UCSD-AML1 (cell line): Measurements from ENCODE around the gene L1TD1.
"Not testable (repeated sequence)": the region's sequence is repeated elsewhere in the genome, so short reads cannot be mapped to it uniquely, and the experiment has no call there.

ENCODE experiments used
- DNase-seq: peaks from one replicate; lab custom pipeline; 2025; ENCODE audit not compliant: unreplicated experiment; lab: John Stamatoyannopoulos, UW

The L1TD1 gene

DNA sequence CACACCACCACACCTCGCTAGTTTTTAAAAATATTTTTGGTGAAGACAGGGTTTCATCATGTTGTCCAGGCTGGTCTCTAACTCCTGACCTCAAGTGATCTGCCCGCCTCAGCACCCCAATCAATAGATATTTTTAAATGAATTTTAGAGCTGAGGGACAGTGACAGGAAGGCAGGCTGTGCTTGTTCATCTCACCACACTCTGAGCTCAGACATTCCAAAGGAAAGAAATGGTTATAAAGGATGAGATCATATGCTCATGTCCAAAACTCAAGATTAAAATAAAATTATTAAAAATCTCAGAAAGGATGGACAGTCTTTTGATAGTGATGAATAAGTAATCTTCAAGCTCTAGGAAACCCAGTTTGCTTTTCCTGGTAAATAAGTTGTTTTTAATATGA is 40.9 kb downstream of the L1TD1 start:
- DNase-seq = no peak

DNA sequence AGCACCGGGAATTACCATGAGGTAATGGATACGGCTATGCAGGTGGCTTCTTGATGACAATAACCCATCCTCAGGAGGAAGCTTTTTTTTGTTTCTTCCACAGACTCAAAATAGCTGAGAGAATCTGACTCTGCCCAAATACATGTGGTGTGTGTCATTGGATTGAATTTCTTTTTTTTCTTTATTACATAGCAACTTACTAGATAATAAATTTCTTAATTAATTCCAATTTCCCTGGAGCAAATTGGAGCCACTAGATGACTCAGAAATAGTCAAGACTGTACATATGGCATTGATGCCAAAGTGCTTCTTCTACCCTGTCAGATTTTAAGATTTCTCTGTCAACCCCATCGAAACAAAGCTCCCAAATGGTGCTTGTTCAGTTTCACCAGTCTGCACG is 42.7 kb downstream of the L1TD1 start:
- DNase-seq = no peak

DNA sequence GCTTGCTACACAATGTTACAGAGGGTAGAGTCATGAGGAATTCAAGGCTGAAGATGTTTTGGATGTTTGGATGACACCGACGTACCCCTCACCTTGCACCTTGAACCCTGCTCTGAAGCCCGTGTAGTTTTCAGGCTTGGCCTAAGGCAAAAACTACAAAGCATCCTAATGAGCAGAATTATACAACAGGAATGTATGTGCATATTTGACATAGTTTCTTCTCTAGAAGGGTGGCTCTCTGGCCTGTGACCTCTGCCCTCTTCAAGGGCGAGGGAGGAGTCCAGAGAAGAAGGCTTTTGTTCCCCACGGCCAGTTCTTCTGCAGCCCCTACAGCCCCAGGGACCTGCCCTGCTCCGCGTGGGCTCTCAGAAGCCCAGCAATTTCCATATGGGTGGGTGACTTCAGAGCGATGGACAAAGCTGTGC is 43.3 kb downstream of the L1TD1 start:
- DNase-seq = no peak

DNA sequence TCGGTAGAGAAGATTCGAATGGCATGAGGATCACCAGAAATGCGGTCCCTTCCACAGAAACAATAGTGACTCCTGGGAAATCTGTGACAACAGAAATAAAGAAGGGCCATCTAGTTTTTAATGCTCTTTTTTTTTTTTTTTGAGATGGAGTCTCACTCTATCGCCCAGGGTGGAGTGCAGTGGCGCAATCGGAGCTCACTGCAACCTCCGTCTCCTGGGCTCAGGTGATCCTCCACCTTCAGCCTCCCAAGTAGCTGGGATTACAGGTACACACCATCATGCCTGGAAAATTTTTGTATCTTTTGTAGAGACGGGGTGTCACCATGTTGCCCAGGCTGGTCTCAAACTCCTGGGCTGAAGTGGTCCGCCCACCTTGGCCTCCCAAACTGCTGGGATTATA is 43.9 kb downstream of the L1TD1 start:
- no peak for DNase-seq

DNA sequence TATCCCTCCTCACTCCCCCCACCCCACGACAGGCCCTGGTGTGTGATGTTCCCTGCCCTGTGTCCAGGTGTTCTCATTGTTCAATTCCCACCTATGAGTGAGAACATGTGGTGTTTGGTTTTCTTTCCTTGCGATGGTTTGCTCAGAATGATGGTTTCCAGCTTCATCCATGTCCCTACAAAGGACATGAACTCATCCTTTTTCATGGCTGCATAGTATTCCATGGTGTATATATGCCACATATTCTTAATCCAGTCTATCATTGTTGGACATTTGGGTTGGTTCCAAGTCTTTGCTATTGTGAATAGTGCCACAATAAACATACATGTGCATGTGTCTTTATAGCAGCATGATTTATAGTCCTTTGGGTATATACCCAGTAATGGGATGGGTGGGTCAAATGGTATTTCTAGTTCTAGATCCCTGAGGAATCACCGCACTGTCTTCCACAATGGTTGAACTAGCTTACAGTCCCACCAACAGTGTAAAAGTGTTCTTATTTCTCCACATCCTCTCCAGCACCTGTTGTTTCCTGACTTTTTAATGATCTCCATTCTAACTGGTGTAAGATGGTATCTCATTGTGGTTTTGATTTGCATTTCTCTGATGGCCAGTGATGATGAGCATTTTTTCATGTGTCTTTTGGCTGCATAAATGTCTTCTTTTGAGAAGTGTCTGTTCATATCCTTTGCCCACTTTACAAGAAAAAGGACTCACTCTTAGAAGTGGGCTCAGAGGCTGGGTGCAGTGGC is 45.2 kb downstream of the L1TD1 start:
- DNase-seq = not testable (repeated sequence)

DNA sequence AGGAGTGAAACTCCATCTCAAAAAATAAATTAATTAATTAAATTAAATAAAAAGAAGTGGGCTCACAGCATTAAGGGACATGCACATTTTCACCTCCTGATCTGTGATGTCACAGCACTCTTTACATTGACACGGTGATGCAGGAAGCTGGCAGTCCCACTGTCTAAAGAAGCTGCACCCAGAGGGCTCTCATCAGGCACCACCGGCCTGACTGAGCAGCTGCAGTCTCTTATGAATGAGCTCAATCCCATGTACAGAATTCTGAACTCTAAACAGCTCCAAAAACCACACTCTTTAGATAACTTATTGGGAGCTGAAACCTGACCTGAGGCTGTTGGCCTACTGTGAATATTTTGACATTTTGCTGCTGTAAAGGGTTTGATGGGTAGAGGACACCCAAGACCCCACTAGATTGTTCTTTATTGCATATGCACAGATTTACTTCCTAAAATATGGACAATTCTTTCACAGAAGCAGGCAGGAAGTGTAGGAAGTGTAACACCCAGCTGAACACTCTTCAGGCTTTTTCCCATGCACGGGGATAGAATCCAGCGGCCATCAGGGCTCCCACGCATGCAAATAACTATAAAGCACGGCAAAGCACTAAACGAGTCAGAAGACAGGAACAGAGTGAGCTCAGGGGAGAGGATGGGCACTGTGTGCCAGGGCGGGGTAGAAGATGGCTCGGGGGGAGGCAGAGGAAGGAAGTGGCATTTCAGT is 46.2 kb downstream of the L1TD1 start:
- DNase-seq = no peak

DNA sequence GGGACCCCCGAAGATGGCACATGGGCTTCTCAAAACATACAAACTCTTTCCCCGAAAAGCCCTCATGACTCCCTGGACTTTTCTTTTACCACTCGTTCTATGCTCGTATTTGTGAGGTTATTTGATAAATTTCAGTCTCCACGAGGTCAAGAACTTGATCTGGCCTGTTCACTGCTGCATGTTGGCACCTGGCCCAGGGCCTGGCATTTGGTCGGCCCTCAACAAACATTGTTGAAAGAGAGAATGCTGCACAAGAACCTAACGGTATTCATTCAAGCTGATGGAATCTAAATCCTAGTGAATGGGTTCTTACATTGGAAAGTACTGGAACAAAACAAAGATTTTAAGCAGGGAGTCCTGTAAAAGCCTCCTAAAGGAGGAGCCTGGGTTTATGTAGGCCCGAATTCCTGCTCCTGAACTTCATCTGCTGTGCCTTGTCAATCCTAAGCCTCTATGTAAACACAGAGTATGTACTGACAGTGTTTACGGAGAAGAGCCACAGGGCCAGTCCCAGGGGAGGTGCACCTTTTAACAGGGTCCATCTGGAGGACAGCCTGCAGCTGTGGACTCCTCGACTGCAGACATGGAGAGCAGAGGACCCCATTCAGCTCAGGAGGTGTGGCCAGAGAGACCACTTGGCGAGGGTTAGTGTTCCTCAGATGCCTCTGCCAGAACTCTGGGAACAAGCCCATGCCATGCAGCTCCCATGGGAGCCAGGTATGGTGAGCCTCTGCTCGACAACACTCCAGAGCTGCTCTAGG is 46.9 kb downstream of the L1TD1 start:
- no peak for DNase-seq

DNA sequence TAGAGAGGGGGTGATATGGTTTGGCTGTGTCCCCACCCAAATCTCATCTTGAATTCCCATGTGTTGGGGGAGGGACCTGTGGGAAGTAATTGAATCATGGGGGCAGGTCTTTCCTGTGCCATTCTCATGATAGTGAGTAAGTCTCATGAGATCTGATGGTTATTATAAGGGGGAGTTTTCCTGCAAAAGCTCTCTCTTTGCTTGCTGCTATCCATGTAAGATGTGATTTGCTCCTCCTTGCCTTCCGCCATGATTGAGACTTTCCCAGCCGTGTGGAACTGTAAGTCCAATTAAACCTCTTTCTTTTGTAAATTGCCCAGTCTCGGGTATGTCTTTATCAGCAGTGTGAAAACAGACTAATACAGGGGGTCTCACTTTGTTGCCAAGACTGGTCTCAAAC is 49.7 kb downstream of the L1TD1 start:
- not testable (repeated sequence) for DNase-seq

DNA sequence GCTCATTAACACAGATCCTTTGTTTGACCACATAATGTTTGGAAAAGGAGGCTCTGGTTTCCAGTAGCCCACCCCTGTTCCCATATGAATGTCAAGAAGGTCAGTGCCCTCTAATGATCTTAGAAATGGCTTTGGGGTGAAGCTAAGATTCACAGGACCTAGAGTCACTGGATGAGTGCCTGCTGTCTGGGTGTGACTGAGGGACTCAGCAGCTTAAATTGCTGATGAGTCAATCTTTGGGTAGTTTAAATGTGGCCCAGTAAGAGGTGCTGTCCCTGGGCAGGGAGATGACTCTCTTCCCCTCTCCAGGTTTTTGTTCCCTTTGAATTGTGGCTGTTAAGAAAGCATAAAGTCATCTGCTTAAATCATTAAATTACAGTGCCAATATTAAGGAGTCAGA is 50.6 kb downstream of the L1TD1 start:
- DNase-seq = no peak

DNA sequence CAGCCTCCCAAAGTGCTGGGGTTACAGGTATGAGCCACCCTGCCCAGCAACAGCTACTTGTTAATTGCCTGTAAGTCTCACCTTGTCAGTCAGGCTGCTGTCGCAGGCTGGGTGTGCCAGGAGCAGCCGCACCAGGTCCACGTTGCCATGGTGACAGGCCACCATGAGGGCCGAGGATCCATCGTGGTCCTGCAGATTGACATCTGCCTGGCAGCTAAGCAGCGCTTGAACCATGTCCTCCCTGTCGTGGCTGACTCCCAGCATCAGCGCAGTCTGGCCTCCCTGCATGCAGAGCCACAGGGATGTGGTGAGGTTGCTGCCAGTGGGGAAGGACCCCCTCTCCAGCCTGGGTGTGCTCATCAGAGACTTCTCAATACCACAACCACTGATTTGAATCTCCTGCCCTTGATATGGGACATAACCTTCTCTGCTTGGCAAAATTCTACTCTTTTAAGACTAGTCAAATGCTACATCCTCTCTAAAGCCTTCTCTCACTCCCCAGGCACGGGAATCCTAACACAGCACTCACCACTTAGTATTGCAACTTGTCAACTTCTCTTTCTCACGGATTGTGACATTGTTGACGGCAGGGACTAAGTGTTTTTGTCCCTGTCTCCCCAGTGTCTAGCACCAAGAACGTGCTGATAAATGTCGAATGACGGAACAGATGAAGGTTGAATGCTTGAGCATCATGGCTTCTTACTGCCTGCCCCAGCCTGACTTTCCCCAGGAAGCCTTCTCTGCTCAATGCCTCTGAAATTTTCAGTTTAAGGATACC is 52.9 kb downstream of the L1TD1 start:
- DNase-seq = no peak

DNA sequence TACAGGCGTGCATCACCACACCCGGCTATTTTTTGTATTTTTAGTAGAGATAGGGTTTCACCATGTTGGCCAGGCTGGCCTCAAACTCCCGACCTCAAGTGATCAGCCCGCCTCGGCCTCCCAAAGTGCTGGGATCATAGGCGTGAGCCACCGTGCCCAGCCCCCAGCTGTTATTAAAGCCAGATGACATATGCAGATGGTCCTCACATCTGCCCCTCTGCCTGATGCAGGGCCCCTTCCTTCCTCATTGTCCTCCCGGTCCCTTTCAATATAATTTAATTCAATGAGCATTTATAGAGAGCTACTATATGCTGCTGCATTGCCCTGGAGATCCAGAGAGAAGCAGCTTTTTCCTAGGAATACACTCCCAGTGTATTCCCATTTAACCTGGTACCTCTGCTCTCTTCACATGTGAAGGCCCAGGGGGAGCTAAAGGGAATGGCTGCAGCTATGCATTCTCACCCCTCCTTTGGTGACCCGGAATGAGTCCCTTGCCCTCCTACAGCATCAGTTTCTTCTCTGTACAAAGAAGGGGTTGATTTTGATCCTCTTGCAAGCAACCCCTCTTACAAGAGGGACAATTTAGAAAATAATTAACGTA is 55.6 kb downstream of the L1TD1 start:
- no peak for DNase-seq

DNA sequence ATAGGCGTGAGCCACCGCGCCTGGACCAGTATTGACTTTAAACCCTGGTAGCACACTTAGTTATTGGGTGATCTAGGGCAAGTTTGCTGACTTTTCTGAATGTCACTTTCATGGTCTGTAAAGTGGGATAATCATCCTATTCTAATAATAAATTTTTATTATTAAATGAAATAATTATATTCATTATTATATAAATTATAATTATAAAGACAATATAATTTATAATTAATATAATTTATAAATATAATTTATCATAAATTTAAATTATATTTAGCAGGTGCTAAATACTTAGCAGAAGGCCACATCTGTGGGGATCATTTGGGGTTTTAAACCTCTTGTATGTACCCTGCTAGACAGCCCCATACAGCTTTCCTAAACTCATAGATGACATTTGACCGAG is 64.9 kb downstream of the L1TD1 start:
- DNase-seq = no peak

DNA sequence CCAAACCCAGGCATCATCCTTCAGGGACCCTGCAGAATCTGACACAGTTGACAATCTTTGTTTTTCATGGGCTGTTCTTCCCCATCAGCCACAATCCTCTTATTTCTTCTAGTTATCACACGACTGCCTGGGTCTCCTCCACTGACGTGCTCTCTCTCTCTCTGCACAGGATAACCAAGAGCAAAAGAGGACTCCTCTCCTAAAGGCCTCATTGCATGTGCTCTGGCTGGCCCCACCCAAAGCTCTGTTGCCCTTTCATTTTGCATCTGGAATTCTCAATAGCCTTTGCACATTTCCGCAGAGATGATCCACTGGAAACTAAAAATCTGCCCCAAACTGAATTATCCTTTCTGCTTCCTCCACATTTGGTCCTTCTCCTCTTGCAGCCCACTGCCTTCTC is 66.0 kb downstream of the L1TD1 start:
- DNase-seq = no peak
